ENCODE measurements around the gene GSTO1. TPM values are rescaled to one million over a fixed set of nuclear protein-coding genes. Genes with fewer than 3 reads are reported as not detected.

Gene GSTO1
- total and polyA plus RNA-seq, 4 donors = 137 to 349 (median 211) TPM

- 89% methylated on average over 3 of the region's 3 CpGs for WGBS
- H3K4me3 ChIP-seq (ENCODE audit: low read depth in 1 of 3, low read length in 3 of 3) = no peak overlapping the region
- peaks cover 0 to 5% (median 3%) of the 10 kb centered on the region in 4 donors for H3K4me1 ChIP-seq (ENCODE audit: control insufficient read depth in 4 of 4, insufficient read depth in 4 of 4, low read length in 3 of 4)
- no peak overlapping the region for H3K27ac ChIP-seq (ENCODE audit: low read depth in 1 of 2, low read length in 2 of 2)
- DNase-seq (ENCODE audit: low spot score) = no peak
- no peaks in the 10 kb centered on the region for H3K9me3 ChIP-seq (ENCODE audit: control insufficient read depth in 4 of 4, low read length in 3 of 4)
- no peak overlapping the region for H3K9ac ChIP-seq (ENCODE audit: low read depth in 1 of 2, low read length in 2 of 2)
- H3K36me3 ChIP-seq (ENCODE audit: control insufficient read depth in 4 of 4, insufficient read depth in 3 of 4, low read depth in 1 of 4, low read length in 3 of 4) = no peaks in the 10 kb centered on the region
- no peak for TF ChIP-seq ATF3 (IDR thresholded peaks at IDR 0.05)
- no peaks in the 10 kb centered on the region for H3K27me3 ChIP-seq (ENCODE audit: control insufficient read depth in 4 of 4, insufficient read depth in 4 of 4, low read length in 3 of 4)
These were observed 25.0 kb downstream of the GSTO1 start for GRCh38 chr10:104279550-104280259.

- Histone ChIP-seq H3K27me3 (ENCODE audit: control insufficient read depth in 4 of 4, insufficient read depth in 4 of 4, low read length in 3 of 4) (no peaks in the 10 kb centered on the region), H3K36me3 (ENCODE audit: control insufficient read depth in 4 of 4, insufficient read depth in 3 of 4, low read depth in 1 of 4, low read length in 3 of 4) (no peaks in the 10 kb centered on the region), H3K9me3 (ENCODE audit: control insufficient read depth in 4 of 4, low read length in 3 of 4) (no peaks in the 10 kb centered on the region), H3K4me1 (ENCODE audit: control insufficient read depth in 4 of 4, insufficient read depth in 4 of 4, low read length in 3 of 4) (no peaks in the 10 kb centered on the region), H3K27ac (ENCODE audit: low read depth in 1 of 2, low read length in 2 of 2) (no peak overlapping the region), H3K4me3 (ENCODE audit: low read depth in 1 of 3, low read length in 3 of 3) (no peak overlapping the region), H3K9ac (ENCODE audit: low read depth in 1 of 2, low read length in 2 of 2) (no peak overlapping the region)
- TF ChIP-seq SP1 (IDR thresholded peaks at IDR 0.05) (no peak), HNF4G (IDR thresholded peaks at IDR 0.05) (no peak), NR2F2 (IDR thresholded peaks at IDR 0.05) (no peak), TAF1 (conservative IDR thresholded peaks at IDR 0.05) (no peak), HNF4A (conservative IDR thresholded peaks at IDR 0.05) (no peak), EGR1 (IDR thresholded peaks at IDR 0.05; ENCODE audit: low read depth in 2 of 2) (no peak), RAD21 (IDR thresholded peaks at IDR 0.05) (no peak)
- DNase-seq (ENCODE audit: low spot score) = no peak
- 90% methylated on average over 3 of the region's 3 CpGs for WGBS
These were observed 27.0 kb downstream of the GSTO1 start for GRCh38 chr10:104281694-104282093.

- Histone ChIP-seq H3K9ac (ENCODE audit: low read depth in 1 of 2, low read length in 2 of 2) (no peak overlapping the region), H3K27me3 (ENCODE audit: control insufficient read depth in 4 of 4, insufficient read depth in 4 of 4, low read length in 3 of 4) (no peaks in the 10 kb centered on the region), H3K4me3 (ENCODE audit: low read depth in 1 of 3, low read length in 3 of 3) (no peak overlapping the region), H3K4me1 (ENCODE audit: control insufficient read depth in 4 of 4, insufficient read depth in 4 of 4, low read length in 3 of 4) (no peaks in the 10 kb centered on the region), H3K27ac (ENCODE audit: low read depth in 1 of 2, low read length in 2 of 2) (no peak overlapping the region), H3K9me3 (ENCODE audit: control insufficient read depth in 4 of 4, low read length in 3 of 4) (no peaks in the 10 kb centered on the region), H3K36me3 (ENCODE audit: control insufficient read depth in 4 of 4, insufficient read depth in 3 of 4, low read depth in 1 of 4, low read length in 3 of 4) (no peaks in the 10 kb centered on the region)
- TF ChIP-seq SP1 (IDR thresholded peaks at IDR 0.05) (no peak), NR2F2 (IDR thresholded peaks at IDR 0.05) (no peak), ZBTB33 (IDR thresholded peaks at IDR 0.05) (no peak), ATF3 (IDR thresholded peaks at IDR 0.05) (no peak), REST (IDR thresholded peaks at IDR 0.05) (no peak), MAX (IDR thresholded peaks at IDR 0.05) (no peak), FOXA2 (IDR thresholded peaks at IDR 0.05) (no peak), YY1 (IDR thresholded peaks at IDR 0.05) (no peak)
- 94% methylated on average over 7 of the region's 7 CpGs for WGBS
- no peak for DNase-seq (ENCODE audit: low spot score)
These were observed 30.2 kb downstream of the GSTO1 start for GRCh38 chr10:104284846-104285245.
